Inferior parietal cortex (tissue), 1 donor: ENCODE results near the gene DIPK1C.
A peak's percentile ranks its signal among the peaks of the same experiment; 100 is the strongest.

Source experiments
- DNase-seq: peaks from one replicate; pipeline ENCODE4 v3.0.0-alpha.2; 2016; ENCODE audit errors: extremely low spot score

Gene DIPK1C

GRCh38 chr18:74420481-74420880, 36.6 kb downstream of the DIPK1C start:
- no peak for DNase-seq

- no peak for DNase-seq
These were observed 37.3 kb downstream of the DIPK1C start for GRCh38 chr18:74419761-74420160.

GRCh38 chr18:74418023-74418422, 39.1 kb downstream of the DIPK1C start:
- DNase-seq = no peak

GRCh38 chr18:74416124-74416523, 41.0 kb downstream of the DIPK1C start:
- DNase-seq = no peak

- no peak for DNase-seq
These were observed 42.1 kb downstream of the DIPK1C start for GRCh38 chr18:74414953-74415515.

GRCh38 chr18:74413836-74414235, 43.3 kb downstream of the DIPK1C start:
- no peak for DNase-seq

GRCh38 chr18:74412116-74412880, 44.8 kb downstream of the DIPK1C start:
- DNase-seq = peak; percentile 77

- DNase-seq = no peak
These were observed 45.6 kb downstream of the DIPK1C start for GRCh38 chr18:74411475-74411874.

- DNase-seq = no peak
These were observed 46.6 kb downstream of the DIPK1C start for GRCh38 chr18:74410441-74410992.

- DNase-seq = no peak
These were observed 49.2 kb downstream of the DIPK1C start for GRCh38 chr18:74407888-74408287.

GRCh38 chr18:74402806-74403433, 54.2 kb downstream of the DIPK1C start:
- no peak for DNase-seq

- DNase-seq = no peak
These were observed 56.3 kb downstream of the DIPK1C start for GRCh38 chr18:74400813-74401212.

- DNase-seq = no peak
These were observed 57.8 kb downstream of the DIPK1C start for GRCh38 chr18:74399091-74399887.

GRCh38 chr18:74397572-74397971, 59.5 kb downstream of the DIPK1C start:
- DNase-seq = no peak

- no peak for DNase-seq
These were observed 60.6 kb downstream of the DIPK1C start for GRCh38 chr18:74396171-74397169.

GRCh38 chr18:74395648-74396154, 61.4 kb downstream of the DIPK1C start:
- DNase-seq = no peak

GRCh38 chr18:74395006-74395405, 62.1 kb downstream of the DIPK1C start:
- no peak for DNase-seq

- DNase-seq = no peak
These were observed 64.8 kb downstream of the DIPK1C start for GRCh38 chr18:74392323-74392722.

- DNase-seq = no peak
These were observed 66.2 kb downstream of the DIPK1C start for GRCh38 chr18:74390900-74391299.

GRCh38 chr18:74389991-74390390, 67.1 kb downstream of the DIPK1C start:
- no peak for DNase-seq
